MM.1S (cell line): Measurements from ENCODE around the gene PCDHA4.
"Not testable (repeated sequence)": the region's sequence is repeated elsewhere in the genome, so short reads cannot be mapped to it uniquely, and the experiment has no call there.

Experiments
- CTCF ChIP-seq: fragments of 300-600 bp; sonication (generic); IDR thresholded peaks from 2 replicates; pipeline ENCODE4 v1.5.1; 2016; ENCODE audit warnings: antibody characterized with exemption, low read length, mixed read lengths
- EZH2phosphoT487 ChIP-seq: fragments of 300-600 bp; sonication (generic); IDR thresholded peaks from 2 replicates; pipeline ENCODE4 v1.6.1; 2018; ENCODE audit warnings: antibody characterized with exemption, low read length

DNA sequence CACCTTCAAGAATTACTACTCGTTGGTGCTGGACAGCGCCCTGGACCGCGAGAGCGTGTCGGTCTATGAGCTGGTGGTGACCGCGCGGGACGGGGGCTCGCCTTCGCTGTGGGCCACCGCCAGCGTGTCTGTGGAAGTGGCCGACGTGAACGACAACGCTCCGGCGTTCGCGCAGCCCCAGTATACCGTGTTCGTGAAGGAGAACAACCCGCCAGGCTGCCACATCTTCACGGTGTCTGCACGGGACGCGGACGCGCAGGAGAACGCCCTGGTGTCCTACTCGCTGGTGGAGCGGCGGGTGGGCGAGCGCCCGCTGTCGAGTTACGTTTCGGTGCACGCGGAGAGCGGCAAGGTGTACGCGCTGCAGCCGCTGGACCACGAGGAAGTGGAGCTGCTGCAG is 16.1 kb downstream of the PCDHA4 start:
- TF ChIP-seq EZH2phosphoT487, CTCF: not testable (repeated sequence)
